MM.1S (cell line): ENCODE results near the gene MBD4.

Experiments
- DNase-seq: peaks from one replicate; pipeline ENCODE4 v3.0.0-alpha.2; 2015
- H2AFZ ChIP-seq: fragments of 300-600 bp; sonication (generic); 2 replicates; pipeline ENCODE4 v1.6.0; 2016; ENCODE audit warnings: antibody characterized with exemption, low read length
- H3F3A ChIP-seq: fragments of 300-600 bp; sonication (generic); 2 replicates; pipeline ENCODE4 v1.6.1; 2016; ENCODE audit warnings: mild to moderate bottlenecking, antibody characterized with exemption, low read length, moderate library complexity, mixed read lengths; ENCODE audit not compliant: insufficient read depth
- H3K27ac ChIP-seq: fragments of 300-600 bp; sonication (generic); 2 replicates; pipeline ENCODE4 v1.5.1; 2016; ENCODE audit warnings: mild to moderate bottlenecking, low read length
- H3K27me3 ChIP-seq: fragments of 300-600 bp; sonication (generic); replicated peaks from 2 replicates; pipeline ENCODE4 v1.6.0; 2016; ENCODE audit warnings: low read length; ENCODE audit not compliant: insufficient read depth
- H3K36me3 ChIP-seq: fragments of 300-600 bp; sonication (generic); replicated peaks from 2 replicates; pipeline ENCODE4 v1.6.1; 2016; ENCODE audit warnings: mild to moderate bottlenecking, low read length, mixed read lengths; ENCODE audit not compliant: insufficient read depth
- H3K4me1 ChIP-seq: fragments of 300-600 bp; sonication (generic); 2 replicates; pipeline ENCODE4 v1.6.1; 2016; ENCODE audit warnings: low read length, mixed read lengths
- H3K4me2 ChIP-seq: fragments of 300-600 bp; sonication (generic); 2 replicates; pipeline ENCODE4 v1.6.0; 2016; ENCODE audit warnings: low read depth, low read length
- H3K4me3 ChIP-seq: fragments of 300-600 bp; sonication (generic); 2 replicates; pipeline ENCODE4 v1.5.1; 2016; ENCODE audit warnings: low read length, mixed read lengths
- H3K79me2 ChIP-seq: fragments of 300-600 bp; sonication (generic); 2 replicates; pipeline ENCODE4 v1.6.1; 2016; ENCODE audit warnings: mixed run types, low read length, mixed read lengths
- H3K9ac ChIP-seq: fragments of 300-600 bp; sonication (generic); 2 replicates; pipeline ENCODE4 v1.6.1; 2016; ENCODE audit warnings: low read length, mixed read lengths
- H3K9me2 ChIP-seq: fragments of 300-600 bp; sonication (generic); replicated peaks from 2 replicates; pipeline ENCODE4 v1.6.1; 2016; ENCODE audit warnings: mild to moderate bottlenecking, low read length, mixed read lengths; ENCODE audit not compliant: insufficient read depth
- H3K9me3 ChIP-seq: fragments of 300-600 bp; sonication (generic); replicated peaks from 2 replicates; pipeline ENCODE4 v1.6.1; 2016; ENCODE audit warnings: mild to moderate bottlenecking, low read length, mixed read lengths; ENCODE audit not compliant: insufficient read depth
- H4K20me1 ChIP-seq: fragments of 300-600 bp; sonication (generic); 2 replicates; pipeline ENCODE4 v1.6.1; 2016; ENCODE audit warnings: mild to moderate bottlenecking, low read length, moderate library complexity, mixed read lengths; ENCODE audit not compliant: insufficient read depth
- CTCF ChIP-seq: fragments of 300-600 bp; sonication (generic); IDR thresholded peaks from 2 replicates; pipeline ENCODE4 v1.5.1; 2016; ENCODE audit warnings: antibody characterized with exemption, low read length, mixed read lengths
- EZH2 ChIP-seq: fragments of 300-600 bp; sonication (generic); optimal IDR thresholded peaks from 2 replicates; pipeline ENCODE3; 2017; ENCODE audit warnings: low read depth, mild to moderate bottlenecking, antibody characterized with exemption, low read length, mixed read lengths
- EZH2phosphoT487 ChIP-seq: fragments of 300-600 bp; sonication (generic); IDR thresholded peaks from 2 replicates; pipeline ENCODE4 v1.6.1; 2018; ENCODE audit warnings: antibody characterized with exemption, low read length

The MBD4 gene

GRCh38 chr3:129429602-129430001 is 10.1 kb downstream of the MBD4 start:
- TF ChIP-seq CTCF: no peak
- no peak for TF ChIP-seq EZH2phosphoT487
- TF ChIP-seq EZH2: no peak
- no peak overlapping the region for H3K4me2 ChIP-seq
- no peak overlapping the region for H2AFZ ChIP-seq
- H3K79me2 ChIP-seq: peaks cover 15% of the 10 kb centered on the region
- peaks cover 12% of the 10 kb centered on the region; the same call in 1 of the 2 replicates for H3K4me1 ChIP-seq
- no peaks in the 10 kb centered on the region for H4K20me1 ChIP-seq
- H3K9me3 ChIP-seq: no peaks in the 10 kb centered on the region
- H3K9ac ChIP-seq: no peak overlapping the region
- H3K9me2 ChIP-seq: no peaks in the 10 kb centered on the region
- H3K27me3 ChIP-seq: no peaks in the 10 kb centered on the region
- DNase-seq: no peak
- H3K36me3 ChIP-seq: peaks cover 21% of the 10 kb centered on the region; the same call in 1 of the 2 replicates
- peaks cover 14% of the 10 kb centered on the region for H3F3A ChIP-seq
- peak overlapping the region; percentile 27; the same call in 1 of the 2 replicates for H3K27ac ChIP-seq
- no peak overlapping the region for H3K4me3 ChIP-seq

- Histone ChIP-seq H2AFZ (peak overlapping the region; percentile 27), H3K4me3 (peak overlapping the region; percentile 60), H3K79me2 (peaks cover 9% of the 10 kb centered on the region), H3K9me2 (no peaks in the 10 kb centered on the region), H4K20me1 (no peaks in the 10 kb centered on the region), H3K9me3 (no peaks in the 10 kb centered on the region), H3F3A (peaks cover 14% of the 10 kb centered on the region), H3K4me1 (peaks cover 12% of the 10 kb centered on the region; the same call in 1 of the 2 replicates), H3K36me3 (peaks cover 19% of the 10 kb centered on the region; the same call in 1 of the 2 replicates), H3K27me3 (no peaks in the 10 kb centered on the region), H3K9ac (peak overlapping the region; percentile 7; the same call in 1 of the 2 replicates), H3K4me2 (peak overlapping the region; percentile 90; the same call in 1 of the 2 replicates), H3K27ac (peak overlapping the region; percentile 27; the same call in 1 of the 2 replicates)
- no peak for TF ChIP-seq CTCF
- DNase-seq: no peak
These were observed 10.7 kb downstream of the MBD4 start for GRCh38 chr3:129429080-129429451.

GRCh38 chr3:129428376-129429079 is 11.2 kb downstream of the MBD4 start, which contains the start of gene EFCAB12:
EFCAB12 (minus strand) TSS chr3:129428636; CDS start chr3:129428488, 148 bp downstream.
- Histone ChIP-seq H3K4me1 (peaks cover 12% of the 10 kb centered on the region; the same call in 1 of the 2 replicates), H3K9ac (peak within 1 kb of the TSS; percentile 8; the same call in 1 of the 2 replicates), H3K9me3 (no peaks in the 10 kb centered on the region), H3K9me2 (no peaks in the 10 kb centered on the region), H3K27ac (peak within 1 kb of the TSS; percentile 27; the same call in 1 of the 2 replicates), H3K4me3 (peak within 1 kb of the TSS; percentile 60), H3K27me3 (no peaks in the 10 kb centered on the region), H4K20me1 (no peaks in the 10 kb centered on the region), H3F3A (peaks cover 14% of the 10 kb centered on the region), H3K4me2 (peak within 1 kb of the TSS; percentile 90), H3K79me2 (0 out of 2 replicates have a peak, but pooled peaks cover 4% of the 10 kb centered on the region), H2AFZ (peak within 1 kb of the TSS; percentile 27), H3K36me3 (peaks cover 14% of the 10 kb centered on the region; the same call in 1 of the 2 replicates)
- DNase-seq: peak; percentile 90
- TF ChIP-seq EZH2: no peak
- no peak for TF ChIP-seq CTCF
